Uterus (tissue), 2 donors: ENCODE data around the gene SVIL.

Experiments
- CTCF ChIP-seq, 4 experiments: fragments of 200-600 bp in 2 of 4; fragments of 450-650 bp in 2 of 4; sonication (generic) in 2 of 4; IDR thresholded peaks; one replicate each; pipeline ENCODE4 v1.5.1; 2016 to 2019; ENCODE audit warnings: antibody characterized with exemption in 4 of 4, mild to moderate bottlenecking in 2 of 4, moderate library complexity in 1 of 4
- POLR2A ChIP-seq, 2 donors: fragments of 450-650 bp; IDR thresholded peaks; one replicate each; pipeline ENCODE4 v1.6.1; 2016; ENCODE audit warnings: antibody characterized with exemption in 2 of 2, mild to moderate bottlenecking in 1 of 2, moderate library complexity in 1 of 2

- TF ChIP-seq CTCF (IDR thresholded peaks at IDR 0.05) (no peak), POLR2A (IDR thresholded peaks at IDR 0.05) (no peak)
Observed at GRCh38 chr10:29435809-29436501, 198.8 kb downstream of the SVIL start.
